Endothelial cell of umbilical vein (primary cell): ENCODE measurements around the gene KIAA0930. TPM values are rescaled to one million over a fixed set of nuclear protein-coding genes. Genes with fewer than 3 reads are reported as not detected.

Experiments used
- BruUV-seq: library from RNA; stranded (reverse); fragments of 400-500 nt; replicated peaks from 2 replicates; lab custom pipeline; 2021; lab: Mats Ljungman, UMichigan
- CTCF ChIA-PET: fragments of 300-600, 350-600 bp; sonication (Branson Sonifier 250); formaldehyde crosslinking; loops from one replicate; lab custom pipeline; 2021; ENCODE audit warnings: antibody characterized with exemption, inconsistent platforms; lab: Charles Lee
- POLR2A ChIA-PET: fragments of 300-600, 350-600 bp; sonication (Branson Sonifier 250); formaldehyde crosslinking; loops from one replicate; lab custom pipeline; 2021; ENCODE audit warnings: antibody characterized with exemption, inconsistent platforms; lab: Charles Lee
- DNase-seq: peaks from one replicate; pipeline ENCODE4 v3.0.0-alpha.2; 2011; ENCODE audit warnings: low read depth, low spot score
- FAIRE-seq: peaks from 2 replicates; lab custom pipeline; 2011; peaks lifted over from hg19 to GRCh38; lab: Jason Lieb, UNC
- H2AFZ ChIP-seq: 2 replicates; pipeline ENCODE4 v1.6.0; 2012; ENCODE audit warnings: low read depth, low read length, control low read depth, inconsistent platforms
- H3K27ac ChIP-seq: 2 replicates; pipeline ENCODE4 v1.5.1; 2011; ENCODE audit warnings: low read depth, mild to moderate bottlenecking, control low read depth, low read length, moderate library complexity; ENCODE audit not compliant: insufficient read depth
- H3K27me3 ChIP-seq, 2 experiments: 2 replicates each; pipeline versions ENCODE4 v1.6.0 to v1.6.1; 2011; ENCODE audit warnings: low read length in 2 of 2, mixed read lengths in 1 of 2; ENCODE audit not compliant: control insufficient read depth in 2 of 2, insufficient read depth in 2 of 2
- H3K36me3 ChIP-seq, 2 experiments: 2 replicates in 1 of 2; 3 replicates in 1 of 2; pipeline ENCODE4 v1.5.1; 2011; ENCODE audit warnings: low read length in 2 of 2, mild to moderate bottlenecking in 1 of 2, moderate library complexity in 1 of 2; ENCODE audit not compliant: control insufficient read depth in 2 of 2, insufficient read depth in 2 of 2; ENCODE audit errors: extremely low read depth in 1 of 2
- H3K4me1 ChIP-seq: 3 replicates; pipeline ENCODE4 v1.5.1; 2011; ENCODE audit warnings: mild to moderate bottlenecking, low read length; ENCODE audit not compliant: control insufficient read depth, insufficient read depth; ENCODE audit errors: extremely low read depth
- H3K4me2 ChIP-seq: 2 replicates; pipeline ENCODE4 v1.6.1; 2011; ENCODE audit warnings: low read length, control low read depth, mixed read lengths; ENCODE audit not compliant: insufficient read depth
- H3K4me3 ChIP-seq, 3 experiments: fragments of 200-600 bp in 1 of 3; sonication (generic), shearing (Covaris generic) in 1 of 3; replicated peaks in 1 of 3; 2 replicates each; pipeline ENCODE4 v1.5.1; 2011 to 2016; ENCODE audit warnings: control low read depth in 3 of 3, low read length in 3 of 3, mild to moderate bottlenecking in 2 of 3, inconsistent platforms in 1 of 3, low read depth in 1 of 3, moderate library complexity in 1 of 3; ENCODE audit not compliant: insufficient read depth in 1 of 3
- H3K79me2 ChIP-seq: 2 replicates; pipeline ENCODE4 v1.6.0; 2012; ENCODE audit warnings: low read length, inconsistent platforms; ENCODE audit not compliant: control insufficient read depth, insufficient read depth
- H3K9ac ChIP-seq: replicated peaks from 2 replicates; pipeline ENCODE3; 2011; ENCODE audit warnings: low read length, control low read depth; ENCODE audit not compliant: insufficient read depth; ENCODE audit errors: extremely low read depth
- H3K9me1 ChIP-seq: replicated peaks from 3 replicates; pipeline ENCODE4 v1.6.0; 2011; ENCODE audit warnings: mild to moderate bottlenecking, low read length; ENCODE audit not compliant: control insufficient read depth, insufficient read depth; ENCODE audit errors: extremely low read depth
- H3K9me3 ChIP-seq: replicated peaks from 2 replicates; pipeline ENCODE4 v1.5.1; 2012; ENCODE audit warnings: low read length, inconsistent platforms; ENCODE audit not compliant: control insufficient read depth, insufficient read depth
- H4K20me1 ChIP-seq: replicated peaks from 2 replicates; pipeline ENCODE3; 2011; ENCODE audit warnings: mild to moderate bottlenecking, low read length; ENCODE audit not compliant: control insufficient read depth, insufficient read depth; ENCODE audit errors: extremely low read depth
- CTCF ChIP-seq, 2 donors: IDR thresholded peaks; 1 replicate in 1 of 2; 2 replicates in 1 of 2; pipeline ENCODE4 v1.5.1; 2011; ENCODE audit warnings: low read length in 2 of 2, mild to moderate bottlenecking in 2 of 2, moderate library complexity in 2 of 2, control low read depth in 1 of 2, inconsistent platforms in 1 of 2, low read depth in 1 of 2; ENCODE audit not compliant: insufficient read depth in 1 of 2; ENCODE audit errors: extremely low read depth in 1 of 2
- EZH2 ChIP-seq: IDR thresholded peaks from 2 replicates; pipeline ENCODE4 v1.6.1; 2012; ENCODE audit warnings: borderline replicate concordance, low read depth, mild to moderate bottlenecking, moderate library complexity, low read length, inconsistent platforms; ENCODE audit not compliant: severe bottlenecking
- FOS ChIP-seq: IDR thresholded peaks from 2 replicates; pipeline ENCODE4 v1.6.1; 2011; ENCODE audit warnings: mild to moderate bottlenecking, low read length, moderate library complexity, borderline replicate concordance; ENCODE audit not compliant: insufficient read depth
- GATA2 ChIP-seq: IDR thresholded peaks from 2 replicates; pipeline ENCODE4 v1.7.0; 2011; ENCODE audit warnings: low read depth, mild to moderate bottlenecking, moderate library complexity, mixed read lengths, low read length; ENCODE audit not compliant: insufficient read length, insufficient read depth
- JUN ChIP-seq: IDR thresholded peaks from 2 replicates; pipeline ENCODE4 v1.6.1; 2011; ENCODE audit warnings: borderline replicate concordance, low read depth; ENCODE audit not compliant: insufficient read length, insufficient read depth
- MAX ChIP-seq: IDR thresholded peaks from 2 replicates; pipeline ENCODE4 v1.6.1; 2011; ENCODE audit not compliant: insufficient read depth, insufficient read length
- MYC ChIP-seq: IDR thresholded peaks from one replicate; pipeline ENCODE4 v1.6.1; 2011; ENCODE audit warnings: mild to moderate bottlenecking, low read depth, low read length
- POLR2A ChIP-seq: IDR thresholded peaks from 2 replicates; pipeline ENCODE4 v1.6.1; 2012; ENCODE audit warnings: low read depth, mild to moderate bottlenecking, control low read depth, low read length
- POLR2AphosphoS5 ChIP-seq: IDR thresholded peaks from 2 replicates; pipeline ENCODE4 v1.6.1; 2012; ENCODE audit warnings: low read depth, mild to moderate bottlenecking, control low read depth, low read length, moderate library complexity; ENCODE audit not compliant: insufficient read depth
- dilution Hi-C: fragments of 300-500 bp; cut with MboI; formaldehyde crosslinking; loops from one replicate; pipeline ENCODE4 v1.15.0; 2019; ENCODE audit warnings: low sequenced_read_pairs; ENCODE audit not compliant: extremely low pct_ligation_motif_present
- intact Hi-C: fragments of 100-400 bp; cut with micrococcal nuclease; formaldehyde crosslinking; loops from one replicate; pipeline ENCODE4 v1.10.0; 2022
- polyA plus RNA-seq, 4 experiments: library from polyadenylated mRNA; depleted of rRNA in 3 of 4; stranded (reverse) in 3 of 4; unstranded in 1 of 4; fragments of >200 nt; gene quantifications; 2 replicates each; pipeline versions ENCODE4 v1.2.1 to v1.2.3, GENCODE V29; 2011 to 2012; ENCODE audit warnings: missing spikeins in 1 of 4
- total RNA-seq: library from RNA; stranded (reverse); gene quantifications from 2 replicates; pipeline ENCODE4 v1.2.3, GENCODE V29; 2021

Gene KIAA0930
- total and polyA plus RNA-seq, 2 donors (not counting 3 experiments of a cell fraction or from before 2014, with no cell fraction given): 37.9 to 53.6 TPM

- no TSS peak for BruUV-seq
- FAIRE-seq (no peak), DNase-seq (no peak)
- Histone ChIP-seq H3K36me3 (no peaks in the 10 kb centered on the region), H3K9me3 (no peaks in the 10 kb centered on the region), H3K79me2 (no peaks in the 10 kb centered on the region), H3K4me3 (no peak overlapping the region), H3K27me3 (no peaks in the 10 kb centered on the region), H3K9ac (no peak overlapping the region), H2AFZ (no peak overlapping the region), H3K4me1 (no peaks in the 10 kb centered on the region), H4K20me1 (no peaks in the 10 kb centered on the region), H3K9me1 (no peaks in the 10 kb centered on the region), H3K27ac (no peak overlapping the region), H3K4me2 (no peak overlapping the region)
- ChIA-PET CTCF (no interaction called here), POLR2A (no interaction called here)
- no peak for TF ChIP-seq MAX
- no peak for TF ChIP-seq CTCF (IDR thresholded peaks at IDR 0.05; ENCODE audit: extremely low read depth in 1 of 2, insufficient read depth in 1 of 2, low read depth in 1 of 2, low read length in 2 of 2)
- TF ChIP-seq EZH2: no peak
- no peak for TF ChIP-seq JUN
- no peak for TF ChIP-seq MYC
- no peak for TF ChIP-seq POLR2A
- TF ChIP-seq GATA2: no peak
- TF ChIP-seq POLR2AphosphoS5: no peak
- TF ChIP-seq FOS: no peak
- dilution Hi-C loops (no loop called here), intact Hi-C loops (no loop called here)
Measured at GRCh38 chr22:45229181-45229580, 11.5 kb downstream of the KIAA0930 start.
